Effector memory CD8-positive, alpha-beta T cell (primary cell): ENCODE measurements around the gene DOCK10.

Experiments used
- ATAC-seq: fragments of 150-1000 bp; cut with Tn5 transposase; replicated peaks from 2 replicates; pipeline ENCODE4 v1.10.0; 2021; ENCODE audit warnings: mild to moderate bottlenecking, moderate library complexity
- DNase-seq, 3 experiments: peaks; one replicate each; pipeline ENCODE4 v3.0.0; 2021
- H3K27ac Mint-ChIP-seq, 2 donors: one replicate each; pipeline ENCODE4 v1.8.0; 2022; ENCODE audit warnings: mild to moderate bottlenecking in 2 of 2, mixed read lengths in 2 of 2, moderate library complexity in 2 of 2
- H3K27me3 Mint-ChIP-seq, 2 donors: one replicate each; pipeline ENCODE4 v1.8.0; 2022; ENCODE audit warnings: mixed read lengths in 2 of 2
- H3K36me3 Mint-ChIP-seq: one replicate; pipeline ENCODE4 v1.8.0; 2022; ENCODE audit warnings: mild to moderate bottlenecking, moderate library complexity, mixed read lengths; ENCODE audit not compliant: insufficient read depth
- H3K4me1 Mint-ChIP-seq, 2 donors: one replicate each; pipeline ENCODE4 v1.8.0; 2022; ENCODE audit warnings: low read depth in 2 of 2, mixed read lengths in 2 of 2
- H3K4me3 Mint-ChIP-seq, 2 donors: one replicate each; pipeline ENCODE4 v1.8.0; 2022; ENCODE audit warnings: mild to moderate bottlenecking in 2 of 2, mixed read lengths in 2 of 2, moderate library complexity in 2 of 2
- H3K9me3 Mint-ChIP-seq, 2 donors: one replicate each; pipeline ENCODE4 v1.8.0; 2022; ENCODE audit warnings: mixed read lengths in 2 of 2

The DOCK10 gene

DNA sequence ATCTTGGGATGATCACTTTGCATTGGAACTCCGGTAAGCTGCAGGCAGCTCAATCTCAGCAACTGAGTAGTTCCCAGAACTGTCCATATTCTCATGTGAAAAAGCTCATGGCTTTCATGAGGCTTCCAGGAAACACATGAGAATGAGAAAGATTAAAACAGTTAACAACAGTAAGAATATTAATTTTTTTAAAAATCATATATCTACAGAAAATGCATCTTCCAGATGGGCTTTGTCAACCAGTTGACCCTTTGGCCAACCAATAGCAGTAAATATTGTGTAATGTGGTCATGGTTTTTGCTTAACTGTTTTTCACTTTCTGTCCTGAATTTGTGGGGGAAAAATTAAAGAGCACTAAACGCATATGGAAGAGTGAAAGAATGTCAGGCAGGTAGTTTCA is 194.9 kb downstream of the DOCK10 start:
- ATAC-seq (no peak), DNase-seq (no peak)
- Mint-ChIP-seq H3K36me3 (peaks cover 96% of the 10 kb centered on the region), H3K4me1 (peaks cover 0 to 2% of the 10 kb centered on the region in 2 donors), H3K27me3 (no peaks in the 10 kb centered on the region), H3K4me3 (no peak overlapping the region), H3K9me3 (no peaks in the 10 kb centered on the region), H3K27ac (no peak overlapping the region)

DNA sequence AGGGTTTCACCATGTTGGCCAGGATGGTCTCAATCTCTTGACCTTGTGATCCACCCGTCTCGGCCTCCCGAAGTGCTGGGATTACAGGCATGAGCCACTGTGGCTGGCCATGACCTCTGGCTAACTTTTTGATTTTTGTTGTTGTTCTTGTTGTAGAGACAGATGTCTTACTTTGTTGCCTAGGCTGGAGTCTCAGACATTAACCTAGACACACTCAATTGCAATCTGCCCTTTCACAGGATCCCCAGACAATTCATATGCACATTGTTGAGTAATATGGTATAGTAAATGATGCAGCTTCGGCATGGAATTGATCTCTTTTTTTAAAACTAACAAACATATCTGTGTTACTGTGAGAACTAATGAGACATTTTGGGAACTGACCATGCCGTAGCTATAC is 195.6 kb downstream of the DOCK10 start:
- H3K27ac Mint-ChIP-seq = no peak overlapping the region
- H3K4me3 Mint-ChIP-seq = no peak overlapping the region
- H3K36me3 Mint-ChIP-seq = peaks cover 96% of the 10 kb centered on the region

DNA sequence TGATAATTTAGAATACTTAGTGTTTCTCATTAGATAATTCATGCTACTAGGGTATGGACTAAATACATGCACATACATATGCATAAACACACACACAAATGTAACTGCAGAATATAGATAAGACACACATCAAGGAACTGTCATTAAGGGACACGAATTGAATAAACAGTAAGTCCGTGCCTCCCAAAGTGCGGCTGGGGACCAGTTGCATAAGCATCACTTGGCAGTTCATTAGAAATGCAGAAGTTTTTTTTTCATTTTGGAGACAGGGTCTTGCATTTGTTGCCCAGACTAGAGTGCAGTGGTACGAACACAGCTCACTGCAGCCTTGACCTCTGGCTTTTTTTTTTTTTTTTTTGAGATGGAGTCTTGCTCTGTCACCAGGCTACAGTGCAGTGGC is 196.1 kb downstream of the DOCK10 start:
- Mint-ChIP-seq H3K27me3 (no peaks in the 10 kb centered on the region), H3K27ac (no peak overlapping the region), H3K4me1 (peaks cover 0 to 2% of the 10 kb centered on the region in 2 donors), H3K9me3 (no peaks in the 10 kb centered on the region), H3K4me3 (no peak overlapping the region), H3K36me3 (peaks cover 95% of the 10 kb centered on the region)
- ATAC-seq (no peak), DNase-seq (no peak)

More for the DNA sequence above, 195.6 kb downstream of the DOCK10 start:
- no peaks in the 10 kb centered on the region for H3K27me3 Mint-ChIP-seq
- DNase-seq (no peak), ATAC-seq (no peak)
- H3K4me1 Mint-ChIP-seq = peaks cover 0 to 2% of the 10 kb centered on the region in 2 donors
- no peaks in the 10 kb centered on the region for H3K9me3 Mint-ChIP-seq

DNA sequence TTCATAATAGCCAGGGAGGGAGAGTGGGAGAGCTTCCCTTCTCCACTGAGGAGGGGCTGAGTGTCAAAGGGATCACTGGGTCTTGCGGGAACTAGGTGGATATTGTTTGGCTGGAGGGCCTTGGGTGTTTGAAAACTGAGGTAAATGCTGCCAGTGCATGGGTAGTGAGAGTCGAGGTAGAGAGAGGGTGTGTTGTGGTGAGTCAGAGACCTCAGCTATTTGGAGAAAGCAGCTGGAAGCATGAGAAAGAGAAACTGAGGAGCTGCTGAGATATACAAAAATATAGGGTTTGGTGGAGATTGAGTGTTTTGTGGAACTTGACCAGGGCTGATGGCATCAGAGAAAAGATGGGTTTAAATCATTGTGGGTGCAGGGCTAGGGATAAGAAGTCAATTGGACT is 199.1 kb downstream of the DOCK10 start:
- Mint-ChIP-seq H3K4me3 (no peak overlapping the region), H3K9me3 (peaks cover 0 to 9% of the 10 kb centered on the region in 2 donors), H3K27me3 (no peaks in the 10 kb centered on the region), H3K36me3 (peaks cover 94% of the 10 kb centered on the region), H3K27ac (peak overlapping the region in 1 of 2 donors; percentile 32), H3K4me1 (peaks cover 0 to 2% of the 10 kb centered on the region in 2 donors)
- ATAC-seq (no peak), DNase-seq (no peak)

DNA sequence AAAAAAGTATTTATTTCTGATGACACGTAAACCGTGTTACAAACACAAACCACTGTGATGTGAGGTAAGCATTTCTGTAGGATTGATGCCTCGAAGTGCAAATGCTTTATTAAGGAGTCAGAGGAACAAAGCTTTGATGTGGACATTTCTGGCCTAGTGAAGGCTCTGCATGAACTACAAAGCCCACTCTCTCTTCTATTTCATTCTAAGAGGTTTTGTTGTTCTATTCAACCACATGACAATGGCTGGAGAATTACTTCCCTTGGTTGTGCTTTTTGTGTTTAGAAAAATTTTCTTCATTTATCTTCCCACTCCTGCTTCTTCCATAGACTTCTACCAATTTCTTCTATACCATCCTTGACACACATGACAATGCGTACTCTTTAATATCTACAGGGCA is 200.4 kb downstream of the DOCK10 start:
- no peak overlapping the region for H3K4me3 Mint-ChIP-seq
- no peak overlapping the region for H3K27ac Mint-ChIP-seq
- no peak for ATAC-seq
- H3K9me3 Mint-ChIP-seq = peaks cover 0 to 9% of the 10 kb centered on the region in 2 donors
- H3K4me1 Mint-ChIP-seq = peaks cover 0 to 2% of the 10 kb centered on the region in 2 donors
- no peak for DNase-seq
- H3K36me3 Mint-ChIP-seq = peaks cover 91% of the 10 kb centered on the region
- H3K27me3 Mint-ChIP-seq = no peaks in the 10 kb centered on the region

DNA sequence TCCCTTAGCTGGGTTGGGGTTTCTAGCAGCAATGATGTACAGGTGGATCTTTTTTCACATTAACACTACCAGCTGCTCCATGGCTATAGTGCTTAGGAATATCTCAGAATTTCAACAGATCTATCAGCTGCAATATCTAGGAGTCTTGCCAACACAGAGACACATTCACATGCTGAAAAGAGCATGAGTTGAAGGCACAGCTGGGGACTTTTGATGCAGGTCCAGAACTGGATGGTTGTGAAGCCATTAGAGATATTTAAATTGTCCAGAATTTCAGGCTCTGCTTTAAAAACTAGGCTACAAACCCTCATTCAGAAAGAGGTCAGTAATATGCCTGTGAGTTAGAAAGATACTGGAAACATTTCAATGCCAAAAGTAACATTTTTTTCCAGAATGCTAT is 203.9 kb downstream of the DOCK10 start:
- DNase-seq = no peak
- peaks cover 0 to 2% of the 10 kb centered on the region in 2 donors for H3K4me1 Mint-ChIP-seq

DNA sequence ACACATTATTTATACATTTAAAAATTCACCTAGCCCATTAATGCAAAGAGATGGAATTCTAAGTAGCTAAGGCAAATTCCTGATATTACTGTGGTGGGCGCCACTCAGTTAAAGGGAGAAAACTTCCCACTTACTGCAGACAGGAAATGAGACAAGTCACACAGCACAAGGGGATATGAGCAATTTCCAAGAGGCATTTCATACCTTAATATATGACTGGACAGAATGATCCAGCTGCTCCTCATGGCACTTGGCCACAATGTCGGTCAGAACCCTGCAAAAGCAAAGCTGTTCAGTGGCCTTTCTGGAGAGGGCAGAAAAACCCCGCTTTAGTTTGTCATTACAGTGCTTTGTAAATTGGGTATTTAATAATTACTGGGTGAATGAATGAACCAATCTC is 204.7 kb downstream of the DOCK10 start:
- peak overlapping the region in 1 of 2 donors; percentile 81 for H3K27ac Mint-ChIP-seq
- ATAC-seq (no peak), DNase-seq (no peak)
- H3K4me3 Mint-ChIP-seq = no peak overlapping the region
- H3K4me1 Mint-ChIP-seq = peaks cover 0 to 1% of the 10 kb centered on the region in 2 donors
- H3K27me3 Mint-ChIP-seq = no peaks in the 10 kb centered on the region
- H3K36me3 Mint-ChIP-seq = peaks cover 93% of the 10 kb centered on the region
- peaks cover 0 to 9% of the 10 kb centered on the region in 2 donors for H3K9me3 Mint-ChIP-seq

More for the DNA sequence above, 203.9 kb downstream of the DOCK10 start:
- Mint-ChIP-seq H3K27me3 (no peaks in the 10 kb centered on the region), H3K9me3 (peaks cover 0 to 9% of the 10 kb centered on the region in 2 donors), H3K27ac (no peak overlapping the region), H3K36me3 (peaks cover 91% of the 10 kb centered on the region), H3K4me3 (no peak overlapping the region)
- ATAC-seq = no peak

DNA sequence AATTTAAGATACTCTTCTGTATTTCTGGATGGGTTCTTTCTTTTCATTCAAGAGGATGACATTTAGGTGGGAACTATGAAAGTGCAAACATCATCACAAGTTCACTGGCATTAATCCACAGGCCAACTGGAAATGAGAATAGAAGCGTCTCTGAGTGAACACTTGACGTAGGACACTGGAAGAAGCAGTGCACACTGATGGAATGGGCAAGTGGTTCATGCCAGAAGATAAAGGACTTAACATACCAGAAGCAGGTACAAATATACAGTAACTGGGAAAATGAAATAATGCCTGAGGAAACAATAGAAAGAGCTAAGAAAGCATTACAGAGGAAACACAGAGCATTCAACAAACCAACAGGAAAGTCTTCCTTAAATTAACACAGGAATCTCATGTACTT is 205.2 kb downstream of the DOCK10 start:
- H3K27ac Mint-ChIP-seq = peak overlapping the region in 1 of 2 donors; percentile 81
- H3K36me3 Mint-ChIP-seq = peaks cover 91% of the 10 kb centered on the region
- no peaks in the 10 kb centered on the region for H3K4me1 Mint-ChIP-seq
- H3K4me3 Mint-ChIP-seq = no peak overlapping the region
- H3K27me3 Mint-ChIP-seq = no peaks in the 10 kb centered on the region
- peaks cover 0 to 9% of the 10 kb centered on the region in 2 donors for H3K9me3 Mint-ChIP-seq
- DNase-seq = no peak
- ATAC-seq = no peak

DNA sequence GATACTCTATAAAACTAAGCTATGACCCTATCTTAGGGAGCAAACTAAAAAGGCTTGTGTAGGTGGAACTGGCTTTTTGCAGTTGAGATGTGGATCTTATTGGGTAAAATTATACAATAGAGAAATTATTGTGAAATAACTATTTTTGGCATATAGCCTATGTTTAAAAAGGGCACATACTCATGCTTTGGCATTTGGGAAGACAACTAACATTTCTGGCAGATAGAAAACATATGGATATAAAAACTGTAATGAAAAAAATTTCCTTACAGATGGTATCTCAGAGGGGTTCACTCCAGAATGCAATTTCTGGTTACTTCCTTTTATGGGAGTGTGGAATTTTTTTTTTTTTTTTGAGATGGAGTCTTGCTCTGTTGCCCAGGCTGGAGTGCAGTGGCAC is 206.0 kb downstream of the DOCK10 start:
- H3K4me1 Mint-ChIP-seq = no peaks in the 10 kb centered on the region
- H3K9me3 Mint-ChIP-seq = peaks cover 0 to 9% of the 10 kb centered on the region in 2 donors
- DNase-seq = no peak
- peak overlapping the region in 1 of 2 donors; percentile 20 for H3K27ac Mint-ChIP-seq
- H3K27me3 Mint-ChIP-seq = no peaks in the 10 kb centered on the region
- H3K36me3 Mint-ChIP-seq = peaks cover 92% of the 10 kb centered on the region
- H3K4me3 Mint-ChIP-seq = no peak overlapping the region
- ATAC-seq = no peak

DNA sequence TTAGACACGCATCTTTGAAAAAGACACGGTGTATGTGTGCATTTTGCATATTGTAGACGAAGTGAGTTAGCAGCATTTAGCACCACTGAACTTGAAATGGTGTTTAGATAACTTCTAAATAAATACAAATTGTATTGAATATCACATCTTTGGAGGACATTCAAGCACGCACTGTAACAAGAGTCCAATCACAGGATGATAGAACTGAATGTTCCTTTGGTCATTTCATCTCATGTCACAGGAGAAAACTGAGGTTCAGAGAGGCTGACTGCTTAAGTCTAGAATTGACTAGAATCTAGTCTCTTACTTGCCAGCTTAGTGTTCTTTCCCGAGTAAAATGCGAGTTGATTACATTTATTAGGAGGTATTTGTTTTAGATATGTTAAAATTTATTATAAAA is 206.9 kb downstream of the DOCK10 start:
- Mint-ChIP-seq H3K9me3 (peaks cover 0 to 2% of the 10 kb centered on the region in 2 donors), H3K36me3 (peaks cover 92% of the 10 kb centered on the region), H3K4me1 (no peaks in the 10 kb centered on the region), H3K4me3 (no peak overlapping the region), H3K27me3 (no peaks in the 10 kb centered on the region), H3K27ac (no peak overlapping the region)
- DNase-seq = no peak
- ATAC-seq = no peak

DNA sequence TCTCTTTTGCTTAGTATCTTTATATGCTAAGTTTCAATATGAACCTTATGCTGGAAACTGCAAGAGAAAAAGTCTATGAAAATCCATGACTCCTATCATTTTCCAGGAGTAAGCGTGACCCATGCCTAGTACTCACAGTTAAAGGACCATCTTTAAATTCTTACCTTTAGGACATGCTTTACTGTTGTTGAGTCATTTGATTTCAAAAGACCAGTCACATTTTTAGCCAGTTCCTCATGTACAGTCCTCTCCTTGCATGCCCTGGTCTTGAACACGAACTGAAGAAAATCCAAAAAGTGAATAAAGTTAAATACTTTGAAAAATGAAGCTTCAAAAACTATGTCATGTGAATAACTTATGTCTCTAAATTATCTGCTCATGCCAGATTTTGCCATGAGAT is 208.3 kb downstream of the DOCK10 start:
- Mint-ChIP-seq H3K36me3 (peaks cover 85% of the 10 kb centered on the region), H3K27me3 (no peaks in the 10 kb centered on the region), H3K4me1 (no peaks in the 10 kb centered on the region), H3K9me3 (no peaks in the 10 kb centered on the region), H3K27ac (peak overlapping the region in 1 of 2 donors; percentile 6), H3K4me3 (no peak overlapping the region)
- DNase-seq = no peak
- no peak for ATAC-seq

DNA sequence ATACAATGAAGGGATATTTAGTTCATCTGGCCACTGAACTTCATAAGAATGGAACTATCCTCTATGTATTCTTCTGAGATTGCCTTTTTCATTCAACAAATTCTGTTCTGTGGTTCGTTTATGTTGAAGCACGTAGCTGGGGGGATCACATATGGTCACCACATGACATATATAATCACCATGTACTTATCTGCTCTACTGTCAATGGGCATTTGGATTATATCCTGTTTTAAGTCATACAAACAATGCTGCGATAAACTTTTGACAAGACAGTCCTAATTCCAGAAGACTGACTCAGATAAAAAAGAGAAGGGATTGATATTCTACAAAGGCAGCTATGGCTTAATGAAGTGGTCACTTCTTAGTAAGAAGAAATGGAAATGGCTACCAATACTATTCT is 210.1 kb downstream of the DOCK10 start:
- no peaks in the 10 kb centered on the region for H3K27me3 Mint-ChIP-seq
- no peak overlapping the region for H3K27ac Mint-ChIP-seq
- no peaks in the 10 kb centered on the region for H3K4me1 Mint-ChIP-seq
- no peak for ATAC-seq
- DNase-seq = no peak
- no peaks in the 10 kb centered on the region for H3K9me3 Mint-ChIP-seq
- no peak overlapping the region for H3K4me3 Mint-ChIP-seq
- peaks cover 82% of the 10 kb centered on the region for H3K36me3 Mint-ChIP-seq

DNA sequence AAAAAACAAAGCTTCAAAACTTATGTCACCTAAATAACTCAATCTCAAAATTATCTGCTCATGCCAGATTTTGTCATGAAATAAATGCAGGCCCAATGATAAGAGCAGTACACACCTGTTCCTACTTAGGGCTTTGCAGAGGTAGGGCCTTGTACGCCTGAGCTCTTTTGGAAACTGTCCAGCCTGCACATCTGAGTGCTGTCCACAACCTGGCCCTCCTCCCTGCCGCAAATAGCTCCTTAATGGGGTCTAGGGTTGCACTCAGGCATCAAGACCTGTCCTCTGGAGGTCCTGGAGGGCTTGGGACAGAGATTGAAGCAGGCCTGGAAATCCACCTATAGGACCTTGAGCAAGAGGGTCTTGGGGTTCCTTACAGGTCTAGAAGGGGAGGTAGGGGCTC is 210.7 kb downstream of the DOCK10 start:
- Mint-ChIP-seq H3K27ac (no peak overlapping the region), H3K4me1 (peaks cover 0 to 2% of the 10 kb centered on the region in 2 donors), H3K9me3 (no peaks in the 10 kb centered on the region), H3K4me3 (no peak overlapping the region), H3K27me3 (no peaks in the 10 kb centered on the region), H3K36me3 (peaks cover 82% of the 10 kb centered on the region)
- no peak for ATAC-seq
- no peak for DNase-seq

DNA sequence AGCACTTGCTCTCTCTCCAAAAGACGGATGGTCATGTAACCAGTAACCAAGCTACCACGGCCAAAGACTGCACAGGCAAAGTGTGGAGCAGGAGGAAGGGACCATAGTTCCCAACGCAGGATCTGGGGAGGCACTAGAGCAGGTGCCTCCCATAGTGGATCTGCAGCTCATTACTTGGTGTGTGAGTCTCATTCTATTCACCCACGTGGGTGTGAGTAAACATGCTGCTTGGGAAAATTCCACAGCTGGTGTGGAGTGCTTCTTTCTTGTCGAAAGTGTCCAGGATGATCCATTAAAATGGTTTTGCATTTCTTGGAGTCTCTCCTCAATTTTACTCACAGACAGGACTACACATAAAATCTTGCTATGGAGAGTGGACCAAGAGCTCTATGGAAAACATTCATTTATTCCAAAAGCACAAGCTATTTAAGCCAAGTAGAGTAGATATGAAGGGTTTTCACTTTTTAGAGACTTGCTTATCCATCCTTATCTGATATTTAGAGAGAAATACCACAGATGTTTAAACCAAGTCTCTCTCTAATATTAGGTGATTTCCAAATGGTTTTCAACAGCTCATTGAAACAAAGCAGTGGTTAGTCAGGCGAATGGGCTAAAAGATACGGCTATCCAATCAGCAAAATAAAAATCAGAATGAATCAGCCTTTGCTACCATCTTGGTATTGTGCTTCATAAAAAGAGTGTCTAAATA is 221.8 kb downstream of the DOCK10 start:
- H3K9me3 Mint-ChIP-seq = no peaks in the 10 kb centered on the region
- no peaks in the 10 kb centered on the region for H3K4me1 Mint-ChIP-seq
- H3K27me3 Mint-ChIP-seq = no peaks in the 10 kb centered on the region
- ATAC-seq = no peak
- DNase-seq = no peak
- H3K4me3 Mint-ChIP-seq = no peak overlapping the region
- H3K36me3 Mint-ChIP-seq = peaks cover 71% of the 10 kb centered on the region
- H3K27ac Mint-ChIP-seq = peak overlapping the region in 1 of 2 donors; percentile 49
